NCI-H2081 (cell line): ENCODE results near the gene HAPLN2.
"Not testable (repeated sequence)": the region's sequence is repeated elsewhere in the genome, so short reads cannot be mapped to it uniquely, and the experiment has no call there.

Source experiments
- DNase-seq, 2 experiments: peaks; one replicate each; lab custom pipeline; 2025; lab: John Stamatoyannopoulos, UW

The HAPLN2 gene

DNA sequence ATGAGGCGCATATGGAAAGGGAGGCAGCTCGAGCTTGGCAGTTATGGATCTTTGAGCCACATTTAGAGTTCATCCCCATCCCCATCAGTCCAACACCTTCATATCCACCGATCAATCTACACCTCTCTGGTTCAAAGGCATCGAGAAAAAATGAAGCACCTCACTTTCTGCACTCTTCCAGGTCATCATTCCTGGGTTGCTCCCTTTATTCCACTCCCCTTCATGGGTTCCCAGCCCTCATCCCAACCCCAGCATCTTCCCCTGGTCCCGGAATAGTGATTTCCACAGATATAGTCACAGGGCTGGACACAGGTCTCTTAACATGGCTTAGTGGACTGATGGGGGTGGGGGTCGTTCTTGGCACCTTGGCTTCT is 354 bp downstream of the HAPLN2 start:
- DNase-seq = no peak

DNA sequence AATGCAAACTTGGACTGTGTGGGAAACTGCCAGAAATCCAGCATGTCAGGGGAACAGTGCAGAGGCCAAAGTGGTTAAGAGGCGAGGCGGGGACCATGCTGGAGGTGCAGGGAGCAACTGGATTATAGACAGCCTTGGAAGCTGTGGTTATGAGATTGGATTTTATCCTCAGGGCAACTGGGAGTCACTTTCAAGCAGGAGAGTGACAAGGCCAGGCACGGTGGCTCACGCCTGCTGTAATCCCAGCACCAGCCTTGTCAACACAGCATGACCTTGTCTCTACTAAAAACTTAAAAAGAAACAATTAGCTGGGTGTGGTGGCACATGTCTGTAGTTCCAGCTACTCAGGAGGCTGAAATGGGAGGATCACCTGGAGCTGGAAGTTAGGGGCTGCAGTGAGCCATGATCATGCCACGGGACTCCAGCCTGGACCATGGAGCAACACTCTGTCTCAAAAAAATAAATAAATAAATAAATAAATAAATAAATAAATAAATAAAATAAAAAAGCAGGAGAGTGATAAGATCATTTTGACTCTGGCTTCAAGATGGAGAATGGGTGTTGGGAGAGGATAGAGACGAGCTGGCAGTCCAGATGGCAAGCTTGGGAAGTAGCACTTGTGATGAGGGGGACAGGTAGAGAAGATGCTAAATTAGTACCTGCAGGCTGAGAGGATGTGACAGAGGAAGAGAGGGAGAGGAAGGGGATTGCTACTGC is 3.5 kb downstream of the HAPLN2 start:
- DNase-seq = no peak

DNA sequence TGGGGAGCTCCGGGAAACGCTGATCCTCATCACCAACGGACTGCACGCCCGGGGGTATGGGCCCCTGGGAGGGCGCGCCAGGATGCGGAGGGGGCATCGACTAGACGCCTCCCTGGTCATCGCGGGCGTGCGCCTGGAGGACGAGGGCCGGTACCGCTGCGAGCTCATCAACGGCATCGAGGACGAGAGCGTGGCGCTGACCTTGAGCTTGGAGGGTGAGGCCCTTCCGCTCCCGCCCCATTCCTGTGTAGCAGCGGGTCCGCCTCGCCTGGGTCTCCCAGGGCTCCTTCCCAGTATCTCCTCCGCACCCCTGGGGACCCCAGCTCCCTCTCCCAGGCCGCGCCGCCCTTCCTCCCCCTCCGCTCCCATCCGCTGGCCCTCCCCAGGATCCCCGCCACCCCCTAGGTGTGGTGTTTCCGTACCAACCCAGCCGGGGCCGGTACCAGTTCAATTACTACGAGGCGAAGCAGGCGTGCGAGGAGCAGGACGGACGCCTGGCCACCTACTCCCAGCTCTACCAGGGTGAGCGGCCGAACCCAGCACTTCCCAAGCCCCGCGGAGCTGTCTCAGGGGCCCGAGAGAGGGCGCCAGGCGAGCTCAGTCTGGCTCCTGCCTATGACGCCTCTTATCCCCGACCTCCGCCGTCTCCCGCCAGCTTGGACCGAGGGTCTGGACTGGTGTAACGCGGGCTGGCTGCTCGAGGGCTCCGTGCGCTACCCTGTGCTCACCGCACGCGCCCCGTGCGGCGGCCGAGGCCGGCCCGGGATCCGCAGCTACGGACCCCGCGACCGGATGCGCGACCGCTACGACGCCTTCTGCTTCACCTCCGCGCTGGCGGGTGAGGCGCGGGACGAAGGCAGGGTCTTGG is 5.0 kb downstream of the HAPLN2 start:
- peak; percentile 59 to 73 for DNase-seq

DNA sequence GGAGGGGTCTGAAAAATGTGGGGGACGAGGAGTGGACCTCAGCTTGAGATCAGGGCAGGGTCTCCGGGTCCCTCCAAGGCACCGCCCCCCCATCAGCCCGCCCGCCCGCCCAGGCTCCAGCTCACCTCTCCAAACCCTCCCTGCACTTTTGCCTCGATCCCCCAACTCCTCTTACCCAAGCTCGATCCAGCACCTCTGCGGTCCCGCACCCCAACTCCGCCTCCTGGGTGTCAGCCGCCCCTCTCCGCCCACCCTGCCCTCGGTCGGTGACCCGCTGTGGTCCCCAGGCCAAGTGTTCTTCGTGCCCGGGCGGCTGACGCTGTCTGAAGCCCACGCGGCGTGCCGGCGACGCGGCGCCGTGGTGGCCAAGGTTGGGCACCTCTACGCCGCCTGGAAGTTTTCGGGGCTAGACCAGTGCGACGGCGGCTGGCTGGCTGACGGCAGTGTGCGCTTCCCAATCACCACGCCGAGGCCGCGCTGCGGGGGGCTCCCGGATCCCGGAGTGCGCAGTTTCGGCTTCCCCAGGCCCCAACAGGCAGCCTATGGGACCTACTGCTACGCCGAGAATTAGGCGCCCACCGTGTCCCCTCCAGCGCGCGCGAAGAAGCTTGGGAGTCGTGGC is 5.7 kb downstream of the HAPLN2 start:
- DNase-seq = no peak

DNA sequence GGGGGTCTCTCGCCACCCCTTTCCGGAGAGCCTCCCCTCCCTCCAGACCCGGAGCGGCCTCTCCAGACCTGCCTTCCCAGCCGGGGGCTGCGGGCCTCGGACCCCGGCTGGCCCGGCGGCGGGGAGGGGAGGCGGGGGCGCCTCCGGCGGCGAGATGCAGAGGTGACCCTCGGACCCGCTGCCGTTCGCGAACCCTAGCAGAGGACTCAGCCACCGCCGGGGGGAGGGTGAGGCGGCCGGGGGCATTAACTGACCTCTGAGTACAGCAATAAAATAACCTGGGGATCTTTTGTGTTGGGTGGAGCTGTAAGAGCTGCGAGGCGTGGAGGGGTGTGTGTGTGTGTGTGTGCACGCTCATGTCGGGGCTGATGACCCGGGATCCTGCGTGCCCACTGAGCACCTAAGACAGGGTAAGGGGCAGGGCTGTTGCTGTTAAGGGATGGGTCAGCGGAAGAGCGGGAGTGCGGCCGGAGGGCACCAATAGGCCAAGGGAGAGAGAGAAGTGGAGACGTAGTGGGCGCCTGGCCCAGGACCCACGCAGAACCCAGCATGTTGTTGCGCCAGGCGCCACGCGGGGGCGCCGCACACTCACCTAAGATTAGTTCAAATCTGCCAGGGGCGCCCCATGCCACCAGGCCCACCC is 6.3 kb downstream of the HAPLN2 start:
- DNase-seq = peak; percentile 48 to 66

DNA sequence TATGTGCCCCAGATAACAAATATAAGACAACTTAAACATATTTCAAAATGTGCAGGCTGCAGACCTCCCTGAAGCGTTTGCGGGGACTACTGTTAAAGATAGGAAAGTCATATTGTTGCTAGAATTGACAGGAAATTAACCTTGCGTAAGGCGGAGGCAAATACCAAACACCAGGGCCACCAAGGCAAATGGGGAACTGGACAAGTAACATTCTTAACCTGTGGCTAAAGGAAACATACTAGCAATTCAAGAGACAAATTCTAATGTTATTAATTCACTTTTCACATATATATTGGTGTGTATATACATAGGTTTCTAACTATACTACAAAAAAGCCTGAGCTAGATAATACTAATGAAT is 6.8 kb downstream of the HAPLN2 start:
- no peak for DNase-seq

DNA sequence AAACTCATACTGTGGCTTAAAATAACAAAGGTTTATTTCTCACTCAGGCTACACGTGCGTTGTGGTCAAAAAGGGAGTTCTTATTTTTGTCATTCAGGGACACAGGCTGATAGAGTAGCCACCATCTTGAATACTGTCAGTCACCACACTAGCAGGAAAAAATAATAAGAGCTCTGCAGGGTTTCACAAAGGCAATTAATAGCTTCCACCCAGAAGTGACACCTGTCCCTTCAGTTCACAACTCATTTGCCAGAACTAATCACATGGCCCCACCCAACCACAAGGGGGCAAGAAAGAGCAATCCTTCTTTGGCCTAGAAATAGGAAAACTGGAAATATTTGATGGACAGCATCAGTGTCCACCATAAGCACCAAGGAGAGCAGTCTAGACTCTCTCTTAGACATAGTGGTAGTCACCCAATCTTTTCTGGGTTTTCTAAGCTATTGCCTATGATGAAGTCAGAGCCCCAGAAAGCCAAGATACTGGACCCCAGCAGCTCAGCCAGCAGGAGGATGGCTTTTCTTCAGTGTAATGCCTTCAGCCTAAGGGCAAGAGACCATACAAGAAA is 8.2 kb downstream of the HAPLN2 start:
- peak; percentile 45 to 63 for DNase-seq

DNA sequence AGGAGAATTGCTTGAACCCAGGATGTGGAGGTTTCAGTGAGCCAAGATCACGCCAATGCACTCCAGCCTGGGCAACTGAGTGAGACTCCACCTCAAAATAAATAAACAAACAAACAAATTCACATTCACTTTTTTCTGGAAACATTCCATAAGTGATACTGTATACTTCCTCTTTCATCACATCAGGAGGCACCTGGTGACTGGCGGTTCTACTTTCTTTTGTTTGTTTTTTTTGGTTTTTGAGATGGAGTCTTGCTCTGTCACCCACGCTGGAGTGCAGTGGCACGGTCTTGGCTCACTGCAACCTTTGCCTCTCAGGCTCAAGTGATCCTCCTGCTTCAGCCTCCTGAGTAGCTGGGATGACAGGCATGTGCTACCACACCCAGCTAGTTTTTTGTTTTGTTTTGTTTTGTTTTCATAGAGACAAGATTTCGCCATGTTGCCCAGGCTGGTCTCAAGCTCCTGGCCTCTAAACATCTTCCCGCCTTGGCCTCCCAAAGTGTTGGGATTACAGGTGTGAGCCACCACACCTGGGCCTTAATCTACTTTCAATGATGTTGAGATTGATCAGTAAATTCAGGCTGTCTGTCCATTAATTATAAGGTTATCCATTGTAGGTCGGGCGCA is 10.7 kb downstream of the HAPLN2 start:
- DNase-seq = no peak

DNA sequence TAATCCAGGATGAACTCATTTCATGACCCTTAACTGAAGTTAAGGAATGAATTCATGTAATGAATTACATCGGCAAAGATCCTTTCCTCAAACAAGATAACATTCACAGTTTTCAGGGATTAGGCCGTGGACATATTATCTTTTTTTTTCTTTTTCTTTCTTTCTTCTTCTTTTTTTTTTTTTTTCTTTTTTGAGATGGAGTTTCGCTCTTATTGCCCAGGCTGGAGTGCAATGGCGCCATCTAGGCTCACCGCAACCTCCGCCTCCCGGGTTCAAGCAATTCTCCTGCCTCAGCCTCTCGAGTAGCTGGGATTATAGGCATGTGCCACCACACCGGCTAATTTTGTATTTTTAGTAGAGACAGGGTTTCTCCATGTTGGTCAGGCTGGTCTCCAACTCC is 11.9 kb downstream of the HAPLN2 start:
- not testable (repeated sequence) for DNase-seq

DNA sequence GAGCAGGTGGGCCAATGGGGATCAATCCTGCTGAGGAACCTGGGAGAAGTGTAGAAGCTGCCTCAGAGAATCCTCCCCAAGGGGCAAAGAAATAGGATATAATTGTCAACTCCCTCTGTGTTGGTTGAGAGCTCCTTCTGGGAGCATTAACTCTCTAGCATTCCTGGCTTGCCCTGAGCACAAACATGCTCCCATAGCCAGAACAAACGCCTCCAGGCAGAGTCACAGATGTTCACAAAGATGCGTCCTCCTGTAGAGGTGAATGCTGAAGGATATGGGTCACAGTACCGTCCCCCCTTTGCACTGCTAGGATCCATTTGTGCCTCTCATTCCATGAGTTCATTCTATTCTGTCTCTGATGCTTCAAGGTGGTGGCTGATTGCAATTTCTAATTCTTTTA is 13.1 kb downstream of the HAPLN2 start:
- no peak for DNase-seq

DNA sequence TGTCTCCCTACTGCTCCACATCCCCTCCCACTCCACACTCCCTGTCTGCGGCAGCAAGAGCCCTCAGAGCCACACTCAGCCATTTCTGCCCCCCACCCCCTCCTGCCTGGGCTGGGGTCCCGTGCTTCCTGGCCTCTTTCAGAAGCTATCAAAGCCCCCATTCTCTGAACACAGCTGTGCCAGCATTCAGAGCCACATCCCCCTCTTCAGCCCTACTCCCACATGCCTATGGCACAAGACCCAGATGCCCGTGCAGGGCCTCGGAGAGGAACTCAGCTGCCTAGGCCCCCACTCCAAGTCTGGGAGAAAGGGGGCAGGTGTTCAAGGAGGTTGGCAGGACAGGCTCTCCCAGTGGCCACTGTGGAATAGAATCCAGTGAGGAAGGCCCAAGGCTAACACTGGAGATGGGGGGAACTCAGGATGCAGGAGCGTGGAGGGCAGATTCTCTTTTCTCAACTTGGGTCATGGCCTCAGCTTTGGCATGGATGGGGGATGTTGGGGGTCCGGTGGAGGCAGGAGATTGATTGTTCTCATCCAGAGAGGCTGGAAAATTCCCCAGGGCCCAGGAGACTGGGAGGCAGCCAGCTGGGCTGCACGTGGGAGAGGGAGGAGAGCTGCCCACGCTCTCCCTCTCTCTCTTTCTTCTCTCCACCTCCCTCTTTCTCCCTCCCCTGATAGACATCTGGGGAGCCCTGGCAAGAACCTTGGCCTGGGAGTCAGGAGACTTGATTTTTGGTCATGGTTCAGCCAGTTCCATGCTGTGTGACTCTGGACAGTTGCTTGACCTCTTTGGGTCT is 19.2 kb downstream of the HAPLN2 start:
- DNase-seq = no peak

DNA sequence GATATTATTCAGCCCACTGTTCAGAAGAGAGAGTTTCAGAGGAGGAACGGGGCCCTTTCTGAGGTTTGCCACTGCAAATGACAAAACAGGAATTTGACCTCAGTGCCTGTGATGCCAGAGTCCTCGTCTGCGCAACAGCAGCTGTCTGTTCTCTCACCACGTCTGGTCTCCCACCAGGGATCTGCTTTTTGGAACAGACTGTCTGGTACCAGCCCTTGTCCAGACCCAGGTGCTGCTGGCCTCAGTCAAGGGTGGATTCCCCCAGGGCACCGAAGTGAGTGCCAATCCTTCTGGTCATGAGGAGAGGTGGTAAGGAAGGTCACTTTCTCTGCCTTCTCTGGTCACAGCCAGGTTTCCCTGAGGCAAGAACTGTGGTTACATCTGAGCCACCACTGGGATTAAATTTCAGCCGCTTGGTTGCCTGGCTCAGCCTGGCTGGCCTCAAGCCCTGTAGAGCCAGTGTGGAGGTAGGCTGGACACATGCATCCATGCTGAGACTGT is 20.4 kb downstream of the HAPLN2 start:
- DNase-seq = no peak

DNA sequence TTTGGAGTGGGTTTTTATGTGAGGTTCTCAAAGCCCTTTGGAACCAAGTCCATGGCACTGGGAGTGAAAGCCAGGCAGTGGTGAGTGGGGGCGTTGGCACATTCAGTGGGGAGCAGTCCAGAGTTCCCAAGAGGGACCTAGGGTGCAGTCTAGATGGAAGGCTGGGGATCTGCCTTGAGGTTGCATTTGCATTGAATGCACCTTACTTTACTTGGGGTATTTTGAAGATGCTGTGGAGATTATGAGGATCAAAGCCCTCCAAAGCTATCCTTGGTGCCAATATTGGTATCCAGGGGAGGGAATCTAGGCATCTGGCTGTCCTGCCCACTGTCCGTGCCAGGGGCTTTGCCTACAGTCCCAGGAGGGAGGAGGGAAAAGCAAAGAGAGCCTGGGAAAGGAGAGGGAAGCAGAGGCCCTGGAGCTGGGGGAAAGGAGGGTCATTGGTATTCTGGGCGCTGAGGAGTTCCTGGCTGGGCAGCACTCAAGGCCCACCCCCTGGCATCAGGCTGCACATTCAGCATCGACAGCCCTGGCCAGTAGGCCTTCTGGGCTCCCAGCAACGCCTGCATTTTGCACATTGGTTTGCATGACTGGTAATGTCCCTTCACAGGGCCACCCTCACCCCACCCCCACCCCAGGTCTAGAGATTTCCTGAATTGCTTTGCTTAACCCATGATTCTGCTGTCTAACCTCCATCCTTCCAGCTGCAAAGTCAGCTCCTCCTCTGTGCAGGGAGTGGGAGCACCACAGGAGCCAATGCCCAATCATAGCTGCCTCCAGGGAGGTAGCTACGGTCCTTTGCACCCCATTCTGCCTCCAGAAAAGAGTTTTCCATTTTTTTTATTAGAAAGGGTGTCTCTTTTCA is 21.9 kb downstream of the HAPLN2 start:
- DNase-seq = no peak

DNA sequence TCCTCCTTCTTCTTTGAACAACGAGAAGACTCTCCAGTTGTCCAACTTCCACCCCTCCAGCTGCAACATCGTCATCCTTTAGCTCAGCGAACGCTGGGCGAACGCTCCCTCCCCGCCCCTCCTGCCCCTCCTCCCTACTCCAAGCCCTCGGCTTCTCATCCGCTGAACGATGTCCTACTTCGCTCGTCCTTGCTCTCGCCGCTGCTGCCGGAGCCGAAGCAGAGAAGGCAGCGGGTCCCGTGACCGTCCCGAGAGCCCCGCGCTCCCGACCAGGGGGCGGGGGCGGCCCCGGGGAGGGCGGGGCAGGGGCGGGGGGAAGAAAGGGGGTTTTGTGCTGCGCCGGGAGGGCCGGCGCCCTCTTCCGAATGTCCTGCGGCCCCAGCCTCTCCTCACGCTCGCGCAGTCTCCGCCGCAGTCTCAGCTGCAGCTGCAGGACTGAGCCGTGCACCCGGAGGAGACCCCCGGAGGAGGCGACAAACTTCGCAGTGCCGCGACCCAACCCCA is 22.6 kb downstream of the HAPLN2 start, which contains the start of gene BCAN:
Gene BCAN (plus strand): TSS at position 357 of the 504 bp plus-strand sequence. CDS start 3,938 bp downstream, outside the sequence.
- DNase-seq = no peak

DNA sequence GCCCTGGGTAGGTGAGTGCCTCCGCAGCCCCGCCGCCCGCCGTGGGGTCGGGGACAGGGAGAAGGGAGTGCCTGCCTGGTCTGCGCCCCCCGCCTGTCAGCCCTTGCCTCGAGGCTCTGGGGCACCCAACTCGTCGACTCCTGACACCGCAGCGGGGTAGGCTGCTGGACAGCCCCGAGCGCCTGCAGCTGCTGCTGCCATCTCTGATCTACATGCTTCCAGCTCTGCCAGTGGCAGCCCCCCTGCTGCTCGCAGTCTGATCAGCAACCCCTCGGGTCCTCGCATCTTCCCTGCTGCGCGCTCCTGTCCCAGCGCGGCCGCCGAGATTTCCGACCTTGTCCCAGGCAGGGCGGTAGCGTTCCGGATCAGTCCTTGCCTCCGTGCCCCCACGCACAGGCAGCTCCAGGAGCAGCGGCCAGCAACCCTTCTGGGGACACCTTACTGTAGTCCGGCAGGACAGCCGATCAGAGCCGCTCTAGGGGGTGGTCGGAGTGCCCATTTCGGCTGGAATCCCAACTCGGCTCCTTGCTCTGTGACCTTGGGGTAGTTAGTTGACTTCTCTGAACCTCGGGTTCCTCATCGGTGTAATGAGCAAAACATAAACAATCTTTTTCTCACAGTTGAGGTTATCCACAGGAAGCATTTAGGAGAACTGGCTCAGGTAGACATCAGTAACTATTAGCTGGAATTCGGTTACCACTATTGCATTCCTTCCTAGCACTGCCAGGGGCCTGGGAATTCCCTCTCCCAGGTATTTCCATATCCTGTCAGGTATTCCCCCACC is 23.2 kb downstream of the HAPLN2 start:
- DNase-seq = no peak

DNA sequence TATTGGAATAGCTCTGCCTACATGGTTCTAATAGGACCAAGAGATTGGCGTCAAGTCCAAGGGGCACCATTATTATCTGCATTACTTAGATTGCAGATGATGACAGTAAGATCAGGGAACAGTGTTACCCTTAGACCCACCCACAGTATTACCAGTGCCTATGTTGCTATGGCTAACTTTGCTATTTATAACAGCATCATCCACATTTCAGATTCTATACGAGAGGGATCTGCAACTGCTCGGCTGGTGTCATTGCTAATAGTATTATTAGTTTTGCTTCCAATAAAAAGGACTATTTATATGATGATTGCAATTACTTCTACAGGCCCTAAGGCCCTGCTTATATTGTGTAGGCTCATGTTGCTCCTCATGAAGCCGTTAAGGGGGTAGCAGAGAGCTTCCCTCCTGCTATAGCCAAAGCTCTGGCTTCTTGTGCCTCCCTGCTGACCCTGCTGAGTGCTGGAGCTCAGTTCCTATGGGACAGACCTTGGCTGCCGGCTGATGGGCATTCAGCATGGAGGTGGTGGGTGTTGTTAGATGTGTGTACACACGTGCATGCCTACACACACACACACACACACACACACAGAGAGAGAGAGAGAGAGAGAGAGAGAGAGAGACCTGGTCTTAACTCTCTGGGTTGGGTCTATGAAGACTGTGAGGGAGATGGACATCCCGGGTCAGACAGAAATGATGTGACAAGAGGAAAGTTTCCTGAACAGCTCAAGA is 24.0 kb downstream of the HAPLN2 start:
- DNase-seq = no peak

DNA sequence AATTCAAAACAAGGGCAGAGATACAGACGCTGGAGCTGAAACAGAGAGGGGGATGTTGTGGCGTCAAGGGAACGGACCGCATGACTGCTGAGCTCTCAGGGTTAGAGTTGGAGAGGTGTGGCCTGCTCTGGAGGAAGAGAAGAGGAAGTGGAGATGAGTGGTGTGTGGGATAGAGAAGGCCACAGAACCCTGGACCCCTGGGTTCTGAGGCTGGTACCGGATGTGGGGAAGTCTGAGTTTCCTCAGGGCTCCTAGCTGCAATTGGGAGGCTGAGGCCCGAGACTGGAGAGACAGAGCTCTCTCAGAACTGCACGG is 24.5 kb downstream of the HAPLN2 start:
- no peak for DNase-seq

DNA sequence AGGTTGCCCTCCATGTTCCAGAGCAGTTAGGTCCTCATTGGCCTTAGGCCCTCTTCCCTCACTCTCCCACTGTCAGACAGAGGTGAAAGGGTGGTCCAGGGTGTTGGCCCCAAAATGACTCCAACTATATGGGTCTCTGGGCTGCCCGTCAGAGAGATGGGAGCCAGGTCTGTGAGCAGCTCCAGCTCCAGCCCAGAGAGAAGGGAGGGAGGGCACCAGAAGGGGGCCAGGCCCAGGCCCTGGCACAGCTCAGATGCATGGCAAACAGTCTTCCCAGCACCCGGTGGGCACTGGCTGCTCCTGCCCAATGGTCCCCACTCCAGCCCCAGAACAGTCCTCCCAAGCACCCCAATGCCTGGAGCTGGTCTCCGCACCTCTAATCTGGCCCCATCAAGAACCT is 24.9 kb downstream of the HAPLN2 start:
- DNase-seq = no peak
